H1 (cell line): ENCODE data around the gene C14orf132. TPM values are rescaled to one million over a fixed set of nuclear protein-coding genes. Genes with fewer than 3 reads are reported as not detected.

ENCODE experiments used
- CTCF ChIP-seq, 3 experiments: IDR thresholded peaks; 1 replicate in 2 of 3; 2 replicates in 1 of 3; pipeline versions ENCODE4 v1.5.1 to v1.6.1; 2011; ENCODE audit warnings: low read length in 3 of 3, mild to moderate bottlenecking in 3 of 3, inconsistent platforms in 2 of 3, low read depth in 1 of 3, moderate library complexity in 1 of 3; ENCODE audit not compliant: insufficient read depth in 1 of 3; ENCODE audit errors: control extremely low read depth in 1 of 3
- MAX ChIP-seq: IDR thresholded peaks from 2 replicates; pipeline ENCODE4 v1.6.1; 2012; ENCODE audit warnings: inconsistent platforms
- polyA plus RNA-seq, 7 experiments: library from polyadenylated mRNA; depleted of rRNA in 3 of 7; stranded (reverse) in 5 of 7; unstranded in 2 of 7; fragments of >200 nt in 5 of 7; fragments of 200-250 nt in 2 of 7; gene quantifications; 1 replicate in 5 of 7; 2 replicates in 1 of 7; 4 replicates in 1 of 7; pipeline versions ENCODE4 v1.2.1 to v1.2.3, GENCODE V29; 2011 to 2013; ENCODE audit warnings: missing spikeins in 2 of 7, mixed read lengths in 2 of 7
- total RNA-seq: library from RNA; stranded (reverse); fragmentation: NEBNext Ultra II Directional; extraction: Animal tissue kit (Norgen Biotek cat#: 25700); gene quantifications from 2 replicates; pipeline ENCODE4 v1.2.1, GENCODE V29; 2021

The C14orf132 gene
- total and polyA plus RNA-seq, 2 of the 8 experiments (the other 6 are each of a cell fraction or from before 2014, with no cell fraction given): 11.7 to 32.5 TPM

- TF ChIP-seq CTCF (IDR thresholded peaks at IDR 0.05; ENCODE audit: control extremely low read depth in 1 of 3, insufficient read depth in 1 of 3, low read depth in 1 of 3, low read length in 3 of 3) (no peak), MAX (no peak)
- TF ChIP-seq, all 59 proteins: peak for 0
Observed at GRCh38 chr14:96119947-96120346, 80.8 kb downstream of the C14orf132 start (continued).
